ENCODE results near the gene FAM193B.
"Not testable (repeated sequence)": the region's sequence is repeated elsewhere in the genome, so short reads cannot be mapped to it uniquely, and the experiment has no call there.

The FAM193B gene

GRCh38 chr5:177490311-177490991, 63.9 kb downstream of the FAM193B start:
- Histone ChIP-seq H3K9me3 (ENCODE audit: control insufficient read depth, insufficient read depth, low read length) (no peaks in the 10 kb centered on the region), H3K9ac (ENCODE audit: low read depth, low read length) (no peak overlapping the region), H3K4me1 (ENCODE audit: insufficient read depth, low read length) (peaks cover 13% of the 10 kb centered on the region), H3K36me3 (ENCODE audit: insufficient read depth, low read length) (peaks cover 31% of the 10 kb centered on the region)

- peaks cover 31% of the 10 kb centered on the region for H3K36me3 ChIP-seq (ENCODE audit: insufficient read depth, low read length)
- no peaks in the 10 kb centered on the region for H3K9me3 ChIP-seq (ENCODE audit: control insufficient read depth, insufficient read depth, low read length)
- H3K4me1 ChIP-seq (ENCODE audit: insufficient read depth, low read length) = peaks cover 6% of the 10 kb centered on the region
- H3K9ac ChIP-seq (ENCODE audit: low read depth, low read length) = no peak overlapping the region
Measured at GRCh38 chr5:177489119-177489716, 65.1 kb downstream of the FAM193B start.

GRCh38 chr5:177487975-177488374, 66.4 kb downstream of the FAM193B start:
- Histone ChIP-seq H3K36me3 (ENCODE audit: insufficient read depth, low read length) (peaks cover 29% of the 10 kb centered on the region), H3K4me1 (ENCODE audit: insufficient read depth, low read length) (no peaks in the 10 kb centered on the region; the same call in 1 of the 2 replicates), H3K9ac (ENCODE audit: low read depth, low read length) (no peak overlapping the region), H3K9me3 (ENCODE audit: control insufficient read depth, insufficient read depth, low read length) (no peaks in the 10 kb centered on the region)

- Histone ChIP-seq H3K4me1 (ENCODE audit: insufficient read depth, low read length) (no peaks in the 10 kb centered on the region; the same call in 1 of the 2 replicates), H3K9me3 (ENCODE audit: control insufficient read depth, insufficient read depth, low read length) (no peaks in the 10 kb centered on the region), H3K9ac (ENCODE audit: low read depth, low read length) (no peak overlapping the region), H3K36me3 (ENCODE audit: insufficient read depth, low read length) (peaks cover 21% of the 10 kb centered on the region)
Measured at GRCh38 chr5:177487144-177487543, 67.2 kb downstream of the FAM193B start.

- Histone ChIP-seq H3K4me1 (ENCODE audit: insufficient read depth, low read length) (no peaks in the 10 kb centered on the region; the same call in 1 of the 2 replicates), H3K9me3 (ENCODE audit: control insufficient read depth, insufficient read depth, low read length) (no peaks in the 10 kb centered on the region), H3K36me3 (ENCODE audit: insufficient read depth, low read length) (peaks cover 21% of the 10 kb centered on the region), H3K9ac (ENCODE audit: low read depth, low read length) (no peak overlapping the region)
Measured at GRCh38 chr5:177486256-177486655, 68.1 kb downstream of the FAM193B start.

- H3K36me3 ChIP-seq (ENCODE audit: insufficient read depth, low read length) = peaks cover 20% of the 10 kb centered on the region
- not testable (repeated sequence) for H3K9ac ChIP-seq (ENCODE audit: low read depth, low read length); H3K4me1 ChIP-seq (ENCODE audit: insufficient read depth, low read length); H3K9me3 ChIP-seq (ENCODE audit: control insufficient read depth, insufficient read depth, low read length)
Measured at GRCh38 chr5:177485753-177486152, 68.6 kb downstream of the FAM193B start.

- Histone ChIP-seq H3K36me3 (ENCODE audit: insufficient read depth, low read length) (peaks cover 17% of the 10 kb centered on the region), H3K9ac (ENCODE audit: low read depth, low read length) (no peak overlapping the region), H3K4me1 (ENCODE audit: insufficient read depth, low read length) (no peaks in the 10 kb centered on the region)
Measured at GRCh38 chr5:177484902-177485549, 69.3 kb downstream of the FAM193B start.

GRCh38 chr5:177483994-177484901, 70.1 kb downstream of the FAM193B start:
- H3K4me1 ChIP-seq (ENCODE audit: insufficient read depth, low read length) = no peaks in the 10 kb centered on the region
- no peaks in the 10 kb centered on the region for H3K9me3 ChIP-seq (ENCODE audit: control insufficient read depth, insufficient read depth, low read length)
- H3K36me3 ChIP-seq (ENCODE audit: insufficient read depth, low read length) = peaks cover 16% of the 10 kb centered on the region
- no peak overlapping the region for H3K9ac ChIP-seq (ENCODE audit: low read depth, low read length)

More at GRCh38 chr5:177484902-177485549, 69.3 kb downstream of the FAM193B start:
- no peaks in the 10 kb centered on the region for H3K9me3 ChIP-seq (ENCODE audit: control insufficient read depth, insufficient read depth, low read length)

GRCh38 chr5:177483042-177483441, 71.3 kb downstream of the FAM193B start:
- H3K9me3 ChIP-seq (ENCODE audit: control insufficient read depth, insufficient read depth, low read length) = no peaks in the 10 kb centered on the region
- no peaks in the 10 kb centered on the region for H3K4me1 ChIP-seq (ENCODE audit: insufficient read depth, low read length)
- H3K36me3 ChIP-seq (ENCODE audit: insufficient read depth, low read length) = peaks cover 10% of the 10 kb centered on the region
- H3K9ac ChIP-seq (ENCODE audit: low read depth, low read length) = no peak overlapping the region

- Histone ChIP-seq H3K9ac (ENCODE audit: low read depth, low read length) (no peak overlapping the region), H3K9me3 (ENCODE audit: control insufficient read depth, insufficient read depth, low read length) (no peaks in the 10 kb centered on the region), H3K4me1 (ENCODE audit: insufficient read depth, low read length) (no peaks in the 10 kb centered on the region), H3K36me3 (ENCODE audit: insufficient read depth, low read length) (peaks cover 4% of the 10 kb centered on the region)
Measured at GRCh38 chr5:177482359-177482795, 72.0 kb downstream of the FAM193B start.

GRCh38 chr5:177479774-177480173, 74.6 kb downstream of the FAM193B start:
- H3K9ac ChIP-seq (ENCODE audit: low read depth, low read length) = no peak overlapping the region
- no peaks in the 10 kb centered on the region for H3K36me3 ChIP-seq (ENCODE audit: insufficient read depth, low read length)
- peaks cover 11% of the 10 kb centered on the region for H3K4me1 ChIP-seq (ENCODE audit: insufficient read depth, low read length)
- no peaks in the 10 kb centered on the region for H3K9me3 ChIP-seq (ENCODE audit: control insufficient read depth, insufficient read depth, low read length)

- H3K9ac ChIP-seq (ENCODE audit: low read depth, low read length) = no peak overlapping the region
- peaks cover 19% of the 10 kb centered on the region for H3K4me1 ChIP-seq (ENCODE audit: insufficient read depth, low read length)
- H3K9me3 ChIP-seq (ENCODE audit: control insufficient read depth, insufficient read depth, low read length) = no peaks in the 10 kb centered on the region
- no peaks in the 10 kb centered on the region for H3K36me3 ChIP-seq (ENCODE audit: insufficient read depth, low read length)
Measured at GRCh38 chr5:177478711-177479646, 75.4 kb downstream of the FAM193B start.

GRCh38 chr5:177477701-177478477, 76.5 kb downstream of the FAM193B start:
- H3K4me1 ChIP-seq (ENCODE audit: insufficient read depth, low read length) = peaks cover 21% of the 10 kb centered on the region
- H3K36me3 ChIP-seq (ENCODE audit: insufficient read depth, low read length) = no peaks in the 10 kb centered on the region
- H3K9me3 ChIP-seq (ENCODE audit: control insufficient read depth, insufficient read depth, low read length) = no peaks in the 10 kb centered on the region
- H3K9ac ChIP-seq (ENCODE audit: low read depth, low read length) = no peak overlapping the region
